Erythroblast (primary cell): ENCODE measurements around the gene NDUFAF8.

Experiments
- GATA1 ChIP-seq: IDR thresholded peaks from 2 replicates; pipeline ENCODE4 v1.6.1; 2011; ENCODE audit warnings: low read depth, mild to moderate bottlenecking, control low read depth, low read length, moderate library complexity
- POLR2A ChIP-seq: IDR thresholded peaks from 2 replicates; pipeline ENCODE4 v1.6.1; 2011; ENCODE audit warnings: mild to moderate bottlenecking, low read length

- TF ChIP-seq POLR2A (no peak), GATA1 (no peak)
These were observed 44.8 kb upstream of the NDUFAF8 start for GRCh38 chr17:81194225-81194760.
